ENCODE measurements around the gene SLC22A5. TPM values are rescaled to one million over a fixed set of nuclear protein-coding genes. Genes with fewer than 3 reads are reported as not detected.

The SLC22A5 gene
- total RNA-seq, 1 experiment from 2014 or later, result 6.9 TPM

DNA sequence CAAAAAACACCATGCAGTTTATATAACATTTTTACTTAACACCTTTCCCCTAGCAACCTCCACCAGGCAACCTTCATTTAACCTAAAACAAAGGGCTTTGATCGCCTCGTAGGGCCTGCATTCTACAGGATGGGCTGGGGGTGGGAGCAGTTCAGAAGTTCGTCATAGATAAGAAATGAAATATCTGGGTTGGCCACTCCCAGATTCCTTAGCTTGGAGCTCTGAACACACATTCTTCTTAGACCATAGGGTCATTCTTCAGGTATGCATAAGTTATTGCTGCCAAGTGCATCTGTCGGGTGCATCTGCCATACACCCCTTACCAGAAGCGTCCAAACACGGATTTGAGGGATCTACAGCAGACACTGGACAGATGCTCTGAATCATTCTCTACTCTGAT is 4.3 kb upstream of the SLC22A5 start:
- DNase-seq (ENCODE audit: low read depth), result peak; percentile 27

DNA sequence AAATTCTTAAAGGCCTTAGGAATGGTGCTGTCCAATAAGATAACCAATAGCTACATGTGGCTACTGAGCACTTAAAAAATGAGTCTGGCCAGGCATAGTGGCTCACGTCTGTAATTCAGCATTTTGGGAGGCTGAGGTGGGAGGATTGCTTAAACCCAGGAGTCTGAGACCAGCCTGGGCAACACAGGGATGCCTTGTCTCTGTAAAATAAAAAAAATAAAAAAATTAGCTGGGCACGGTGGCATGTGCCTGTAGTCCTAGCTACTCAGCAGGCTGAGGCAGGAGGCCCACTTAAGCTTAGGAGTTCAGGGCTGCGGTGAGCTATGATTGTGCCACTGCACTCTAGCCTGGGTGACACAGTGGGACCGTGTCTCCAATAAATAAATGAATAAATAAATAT is 1.3 kb upstream of the SLC22A5 start:
- no peak for DNase-seq (ENCODE audit: low read depth)

DNA sequence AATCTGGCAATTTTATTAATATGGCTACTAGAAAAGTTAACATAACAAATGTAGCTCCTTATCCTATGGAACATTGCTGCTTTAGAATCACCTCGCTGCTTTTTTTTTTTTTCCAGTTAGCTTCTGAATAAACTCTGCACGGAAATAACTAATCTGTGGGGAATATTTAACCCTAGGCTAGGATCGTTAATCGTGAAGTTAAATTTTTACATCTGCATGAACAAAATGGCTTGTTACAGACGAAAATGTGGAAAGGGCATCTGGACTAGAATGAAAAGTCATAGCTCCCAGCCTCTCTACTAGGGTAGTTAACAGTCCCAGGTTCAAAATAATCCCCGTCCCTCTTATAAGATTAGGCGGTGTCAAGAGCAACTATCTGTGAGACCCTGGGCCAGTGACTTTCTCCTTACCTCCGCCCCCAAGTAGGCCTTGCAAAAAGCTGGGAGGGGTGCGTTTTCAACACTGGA is 470 bp upstream of the SLC22A5 start:
- no peak for DNase-seq (ENCODE audit: low read depth)

DNA sequence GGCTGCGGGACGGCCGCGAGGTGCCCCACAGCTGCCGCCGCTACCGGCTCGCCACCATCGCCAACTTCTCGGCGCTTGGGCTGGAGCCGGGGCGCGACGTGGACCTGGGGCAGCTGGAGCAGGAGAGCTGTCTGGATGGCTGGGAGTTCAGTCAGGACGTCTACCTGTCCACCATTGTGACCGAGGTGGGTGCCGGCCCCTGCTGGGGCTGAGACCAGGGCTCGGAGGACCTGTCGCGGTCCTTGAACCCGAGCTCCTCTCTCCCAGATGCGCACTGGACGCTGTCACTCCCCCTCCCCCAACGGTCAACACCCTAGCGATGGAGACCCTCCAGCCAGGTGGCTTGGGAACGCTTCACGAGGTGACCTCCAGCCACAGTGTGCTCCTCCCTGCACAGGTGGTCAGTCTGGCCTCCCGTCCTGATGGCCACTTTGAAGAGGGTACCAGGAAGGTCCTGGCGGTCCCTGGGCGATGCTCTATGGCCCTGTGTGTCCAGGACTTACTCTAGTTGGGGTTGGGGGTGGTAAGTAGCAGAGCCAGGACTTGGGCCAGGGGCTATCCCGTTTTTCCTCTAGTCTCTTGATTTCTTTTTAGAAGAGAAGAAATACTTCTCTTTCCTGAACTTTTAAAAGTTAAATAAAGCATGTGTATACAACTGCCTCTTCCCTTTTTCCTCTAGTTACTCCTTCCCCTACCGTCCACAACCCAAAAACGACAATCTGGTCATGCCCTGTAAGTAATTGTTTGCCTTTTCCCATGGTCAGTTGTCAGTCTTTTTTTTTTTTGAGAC is 866 bp downstream of the SLC22A5 start:
- no peak for DNase-seq (ENCODE audit: low read depth)

DNA sequence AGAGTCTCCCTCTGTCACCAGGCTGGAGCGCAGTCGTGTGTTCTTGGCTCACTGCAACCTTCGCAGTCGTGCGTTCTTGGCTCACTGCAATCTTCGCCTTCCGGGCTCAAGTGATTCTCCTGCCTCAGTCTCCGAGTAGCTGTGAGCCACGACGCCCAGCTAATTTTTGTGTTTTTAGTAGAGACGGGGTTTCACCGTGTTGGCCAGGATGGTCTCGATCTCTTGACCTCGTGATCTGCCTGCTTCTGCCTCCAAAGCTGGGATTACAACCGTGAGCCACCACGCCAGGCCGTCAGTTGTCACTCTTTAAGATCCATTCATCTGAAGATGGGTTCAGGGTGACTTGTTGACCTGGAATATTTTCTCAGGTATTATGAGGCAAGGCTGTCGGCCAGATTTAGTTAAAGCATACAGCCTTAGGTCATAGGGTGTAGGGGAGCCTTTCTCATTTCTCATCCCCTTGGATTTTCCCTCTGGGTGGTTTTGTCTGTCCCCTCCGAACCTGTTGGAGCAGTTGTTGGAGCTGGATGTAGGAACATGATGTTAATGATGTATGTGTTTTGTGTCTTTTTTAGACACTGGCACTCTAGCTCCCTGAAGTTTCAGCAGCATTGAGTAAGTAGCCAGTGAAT is 1.6 kb downstream of the SLC22A5 start:
- no peak for DNase-seq (ENCODE audit: low read depth)

DNA sequence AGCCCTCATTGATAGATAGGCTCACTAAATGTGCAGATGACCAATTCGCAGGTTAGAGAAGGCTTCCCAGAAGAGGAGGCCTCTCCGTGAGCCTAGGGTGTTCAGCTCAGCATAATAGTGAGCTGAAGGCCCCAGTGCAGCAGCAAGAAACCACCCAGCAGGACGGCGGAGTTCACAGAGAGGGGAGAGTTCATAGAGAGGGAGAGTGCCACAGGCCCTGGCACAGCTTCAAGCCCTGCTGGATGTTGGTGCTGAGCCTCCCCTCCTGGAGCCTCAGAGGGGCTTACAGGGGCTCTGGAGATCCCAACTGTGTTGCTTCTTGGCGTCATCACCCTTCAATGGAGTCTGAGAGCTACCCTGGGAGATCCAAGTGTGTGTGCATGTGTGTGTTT is 2.1 kb downstream of the SLC22A5 start:
- DNase-seq (ENCODE audit: low read depth), result no peak

DNA sequence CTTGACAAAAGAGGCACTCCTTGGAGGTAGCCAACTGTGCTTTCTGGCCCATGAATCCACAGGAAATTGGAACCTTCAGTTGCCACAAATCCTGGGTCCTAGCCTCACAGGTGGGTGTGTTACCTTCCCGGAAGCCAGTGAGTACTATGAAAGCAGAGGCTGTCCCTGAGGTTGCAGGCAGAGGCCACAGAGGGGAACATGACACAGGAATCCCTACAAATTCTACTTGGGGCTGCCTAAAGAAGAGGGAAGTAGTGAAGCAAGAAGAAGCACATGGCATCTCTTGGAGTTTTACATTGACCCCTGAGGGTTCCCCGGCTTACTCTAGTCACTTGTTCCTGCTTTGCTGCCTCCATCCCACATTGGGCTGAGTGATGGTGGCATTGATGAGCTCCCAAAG is 2.6 kb downstream of the SLC22A5 start:
- DNase-seq (ENCODE audit: low read depth), result no peak

DNA sequence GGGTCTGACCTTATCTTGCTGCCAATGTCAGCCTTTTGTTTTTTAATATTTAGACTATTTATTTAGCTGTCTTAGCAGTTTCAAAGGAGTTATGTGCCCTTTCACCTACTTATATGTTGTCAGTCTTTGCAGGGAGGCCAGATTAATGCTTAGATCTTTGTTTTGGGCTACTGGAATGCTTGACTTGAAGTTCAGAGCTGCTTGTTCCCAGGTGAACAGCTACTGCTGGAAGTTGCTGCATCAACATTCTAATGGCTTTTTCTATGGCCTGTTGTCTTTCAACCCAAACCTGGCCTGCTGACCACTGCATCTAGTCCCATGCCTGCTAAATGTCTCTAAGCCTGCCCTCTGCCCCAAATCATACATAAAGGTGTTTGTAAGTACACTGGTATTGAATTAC is 3.0 kb downstream of the SLC22A5 start:
- no peak for DNase-seq (ENCODE audit: low read depth)

DNA sequence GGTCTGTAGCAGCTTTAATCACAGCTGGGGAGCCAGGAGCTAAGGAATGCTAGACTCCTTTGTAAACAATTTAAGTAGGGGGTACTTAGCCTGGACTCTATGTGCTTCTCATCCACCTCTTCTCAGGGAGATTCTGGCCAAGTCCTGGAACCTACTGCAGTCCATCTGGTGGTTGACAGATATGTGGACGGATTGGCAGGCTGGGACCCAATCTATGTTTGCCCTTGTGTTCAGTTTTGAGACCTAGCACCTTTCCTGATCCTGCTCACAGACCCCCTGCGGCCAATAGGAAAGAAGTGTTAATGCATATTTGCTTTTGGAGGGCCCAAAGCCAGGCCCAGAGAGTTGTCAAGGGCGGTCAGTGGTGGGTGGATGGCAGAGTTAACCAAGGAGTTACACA is 6.4 kb downstream of the SLC22A5 start:
- no peak for DNase-seq (ENCODE audit: low read depth)

DNA sequence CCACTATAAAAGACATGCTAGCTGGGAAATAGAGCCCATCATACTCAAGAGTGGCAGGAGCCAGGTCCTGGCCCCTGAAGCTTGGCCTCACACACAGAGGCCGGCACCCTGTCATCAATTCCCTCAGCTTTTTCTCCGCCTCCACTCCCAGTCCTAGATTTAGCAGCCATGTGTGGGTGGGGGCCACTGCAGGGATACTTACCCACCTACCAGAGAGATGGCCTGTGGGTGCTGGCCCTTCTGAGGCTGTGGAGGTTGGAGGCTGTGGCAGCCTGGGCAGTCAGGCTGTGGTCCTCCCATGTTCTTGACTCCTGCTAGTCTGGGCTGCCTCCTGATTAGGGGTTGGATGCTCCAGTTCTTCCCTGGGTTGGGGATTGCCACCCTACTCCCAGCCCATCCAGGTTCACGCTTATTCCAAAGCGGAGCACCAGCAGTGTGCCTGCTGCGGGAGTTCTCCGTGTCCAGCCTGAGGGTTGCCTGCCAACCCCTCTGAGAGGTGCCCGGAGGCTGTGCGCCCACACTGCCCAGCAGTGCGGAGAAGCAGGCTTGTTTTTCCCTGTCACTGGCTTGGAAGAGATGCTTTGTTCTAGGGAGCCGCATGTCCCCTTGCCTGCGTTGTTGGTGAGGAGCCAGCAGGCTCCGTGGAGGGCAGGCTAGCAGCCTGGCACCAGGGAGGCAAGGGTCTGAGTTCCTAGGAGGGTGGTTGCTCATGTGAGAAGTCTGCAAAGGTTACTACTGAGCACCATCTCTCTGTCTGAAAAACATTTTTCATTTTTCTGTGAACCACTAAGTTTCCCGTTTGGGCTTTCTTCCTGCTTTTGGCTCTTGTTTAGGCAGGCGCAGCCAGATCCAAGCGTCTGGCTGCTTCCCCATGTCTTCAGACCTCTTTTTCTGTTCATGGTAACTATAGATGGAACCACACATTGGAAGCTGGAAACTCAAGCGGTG is 7.5 kb downstream of the SLC22A5 start:
- no peak for DNase-seq (ENCODE audit: low read depth)

DNA sequence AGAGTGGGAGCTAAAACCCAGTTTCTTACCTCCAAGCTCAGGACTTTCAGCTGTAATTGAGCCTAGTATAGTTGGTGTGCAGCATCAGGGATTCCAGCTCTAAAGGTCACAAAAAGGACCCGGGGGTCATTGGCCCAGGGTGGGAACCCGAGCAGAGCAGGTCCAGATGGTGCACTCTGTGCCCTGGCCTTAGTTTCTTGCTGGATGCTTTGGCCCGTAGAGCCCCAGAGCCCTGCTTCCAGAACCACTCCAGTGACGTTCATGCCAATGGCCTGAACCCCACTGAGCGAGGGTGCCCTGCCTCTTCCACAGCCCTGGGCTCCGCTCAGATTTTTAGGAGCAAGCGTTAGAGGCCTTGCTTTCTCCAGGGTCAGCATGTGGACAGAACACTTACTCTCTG is 8.2 kb downstream of the SLC22A5 start:
- DNase-seq (ENCODE audit: low read depth), result no peak

DNA sequence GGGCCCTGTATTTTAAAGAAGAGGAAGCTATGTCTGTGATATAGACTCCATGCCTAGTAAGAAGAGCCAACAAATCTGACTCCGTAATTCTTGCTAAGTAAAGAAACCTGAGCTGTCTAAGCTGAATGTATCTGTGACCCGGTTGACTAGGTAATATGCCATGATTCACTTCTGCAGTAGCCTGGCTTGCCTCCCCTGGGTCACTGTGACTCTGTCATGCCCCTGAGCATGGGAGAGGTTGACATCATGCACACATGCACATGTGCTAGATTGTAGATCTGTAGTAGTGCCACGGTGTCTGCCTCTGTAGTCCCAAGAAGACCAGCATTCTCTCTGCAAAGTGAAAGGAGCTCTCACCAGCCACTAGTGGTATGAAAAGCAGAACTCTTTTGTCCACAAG is 9.1 kb downstream of the SLC22A5 start:
- peak; percentile 67 for DNase-seq (ENCODE audit: low read depth)

DNA sequence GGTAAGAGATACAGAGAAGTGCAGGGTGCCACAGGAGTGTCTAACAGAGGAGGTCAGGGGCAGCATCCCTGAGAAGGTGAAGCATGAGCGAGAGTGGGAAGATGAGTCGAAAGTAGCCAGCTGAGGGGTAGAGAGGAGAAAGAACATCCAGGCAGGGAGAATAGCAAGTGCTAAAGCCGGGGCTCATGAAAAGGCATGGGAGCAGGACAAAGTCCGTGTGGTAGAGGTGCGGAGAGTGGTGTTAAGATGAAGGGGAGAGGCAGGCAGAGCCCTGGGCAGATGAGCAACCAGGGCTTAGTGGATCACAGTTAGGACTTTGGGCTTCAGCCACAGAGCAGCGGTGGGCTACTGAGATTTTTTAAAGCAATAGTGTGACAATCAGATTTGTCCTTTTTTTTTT is 10.5 kb downstream of the SLC22A5 start:
- DNase-seq (ENCODE audit: low read depth), result no peak

DNA sequence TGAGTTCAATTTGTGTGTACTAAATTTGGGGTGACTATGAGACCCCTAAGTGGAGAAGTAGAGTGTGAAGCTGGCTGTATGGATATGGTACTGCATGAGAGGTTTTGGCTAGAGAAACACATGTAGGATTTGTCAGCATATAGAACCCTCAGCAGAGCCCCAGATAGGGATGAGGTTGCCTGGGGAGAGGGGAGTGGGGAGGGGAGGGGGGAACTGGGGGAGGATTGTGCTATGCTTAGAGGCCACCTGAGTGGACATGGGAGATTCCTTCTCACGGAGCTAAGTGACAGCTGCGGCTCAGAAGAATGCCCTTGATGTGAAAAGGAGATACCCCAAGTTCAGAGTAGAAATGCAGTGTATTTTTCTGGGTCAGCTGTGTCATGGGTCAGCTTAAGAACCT is 11.2 kb downstream of the SLC22A5 start:
- no peak for DNase-seq (ENCODE audit: low read depth)

DNA sequence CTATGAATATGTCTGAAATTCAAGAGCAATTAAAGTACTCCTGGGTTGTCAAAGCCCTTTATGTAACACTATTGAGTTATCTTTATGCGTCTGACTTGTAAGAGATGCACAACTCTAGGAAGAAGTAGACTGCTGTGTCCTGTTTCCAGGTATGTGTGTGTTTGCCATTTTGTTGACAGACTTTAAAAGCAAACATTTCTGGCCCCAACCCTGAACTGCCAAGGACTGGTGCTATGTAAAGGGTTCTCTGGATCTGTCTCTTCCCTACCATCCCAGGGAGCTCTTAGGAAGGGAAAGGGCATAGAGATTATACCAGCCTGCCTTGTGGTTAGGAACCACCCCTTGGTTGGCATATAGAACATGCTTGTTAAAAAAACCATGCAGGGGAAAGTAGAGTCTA is 12.1 kb downstream of the SLC22A5 start:
- DNase-seq (ENCODE audit: low read depth), result no peak

DNA sequence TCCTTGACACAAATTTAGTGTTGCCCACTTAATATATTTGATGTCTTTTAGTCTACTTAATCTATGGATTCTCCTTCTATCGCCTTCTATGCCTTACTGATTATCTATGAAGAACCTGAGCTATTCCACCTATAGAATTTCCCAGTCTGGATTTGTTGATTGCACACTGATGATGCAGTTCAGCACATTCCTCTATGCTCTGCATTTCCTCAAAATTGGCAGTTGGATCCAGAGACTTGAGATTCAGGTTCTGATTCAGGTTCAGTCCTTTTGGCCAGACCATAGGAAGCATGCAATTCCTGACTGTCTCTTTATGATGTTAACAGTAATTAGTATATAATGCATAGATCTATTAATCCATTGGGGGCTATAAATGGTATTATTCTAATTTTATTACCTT is 13.8 kb downstream of the SLC22A5 start:
- no peak for DNase-seq (ENCODE audit: low read depth)

DNA sequence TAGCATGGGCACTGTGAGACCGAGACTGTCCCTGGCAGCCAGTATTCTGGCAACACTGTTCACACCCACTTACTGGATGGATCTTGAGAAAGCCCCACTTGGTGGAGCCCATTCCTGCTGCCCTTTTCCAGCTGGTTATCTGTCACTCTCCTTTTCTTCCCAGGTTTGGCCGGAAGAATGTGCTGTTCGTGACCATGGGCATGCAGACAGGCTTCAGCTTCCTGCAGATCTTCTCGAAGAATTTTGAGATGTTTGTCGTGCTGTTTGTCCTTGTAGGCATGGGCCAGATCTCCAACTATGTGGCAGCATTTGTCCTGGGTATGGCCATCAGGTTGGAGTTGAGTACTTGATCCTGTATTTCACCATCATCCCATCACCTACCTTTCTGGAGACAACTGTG is 14.5 kb downstream of the SLC22A5 start:
- no peak for DNase-seq (ENCODE audit: low read depth)

DNA sequence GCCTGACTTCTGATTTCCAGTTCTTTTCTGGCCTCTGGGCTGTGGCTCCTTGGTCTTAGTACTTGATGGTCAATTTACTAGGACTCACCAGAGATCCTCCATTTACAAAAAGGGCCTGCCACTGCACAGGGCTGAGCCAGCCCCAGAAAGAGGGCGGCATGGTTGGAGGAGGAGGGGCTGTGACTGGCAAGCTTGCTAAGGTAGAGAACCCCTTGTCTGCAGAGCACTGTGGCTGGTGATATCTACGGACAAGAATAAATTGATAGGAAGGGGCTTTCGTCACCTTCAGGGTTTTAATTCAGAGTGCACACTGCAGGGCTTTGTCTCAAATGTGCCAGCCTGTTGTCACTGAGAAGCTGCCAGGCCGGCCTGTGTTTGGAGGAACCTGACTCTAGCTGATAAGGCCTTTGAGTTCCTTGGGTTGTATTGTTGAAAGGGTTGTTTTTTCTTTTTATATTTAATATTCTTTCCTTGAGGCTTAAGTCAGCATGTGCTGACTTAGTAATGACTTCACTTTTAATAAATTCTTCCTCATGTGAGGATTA is 15.1 kb downstream of the SLC22A5 start:
- DNase-seq (ENCODE audit: low read depth), result no peak

DNA sequence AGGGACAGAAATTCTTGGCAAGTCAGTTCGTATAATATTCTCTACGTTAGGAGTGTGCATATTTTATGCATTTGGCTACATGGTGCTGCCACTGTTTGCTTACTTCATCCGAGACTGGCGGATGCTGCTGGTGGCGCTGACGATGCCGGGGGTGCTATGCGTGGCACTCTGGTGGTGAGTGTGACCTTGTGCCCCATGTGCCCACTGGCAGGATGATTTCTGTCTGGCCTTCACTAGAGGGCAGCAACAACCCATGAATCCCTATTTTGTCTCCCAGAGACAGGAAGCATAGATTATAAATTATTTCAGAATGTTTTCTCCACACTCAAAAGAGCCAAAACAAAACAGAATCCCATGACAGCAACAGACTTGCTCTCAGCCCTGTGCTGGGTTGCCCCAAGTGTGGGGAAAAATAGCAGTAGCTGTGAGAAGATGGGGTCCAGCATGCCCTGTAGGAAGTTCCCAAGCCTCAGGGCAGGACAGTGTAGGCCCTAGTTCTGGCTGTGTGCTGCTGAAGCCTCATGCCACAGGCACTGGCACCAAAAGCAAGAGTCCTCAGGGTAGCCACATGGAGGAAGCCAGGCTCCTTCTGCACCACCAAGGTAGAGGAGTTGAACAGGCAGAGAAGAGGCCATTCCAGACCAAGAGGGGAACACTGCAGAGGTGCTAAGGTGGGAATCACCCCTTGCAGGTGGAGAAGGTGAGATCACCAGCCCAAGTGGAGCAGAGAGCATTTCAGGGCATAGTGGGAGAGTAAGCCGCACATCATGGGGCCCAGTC is 16.0 kb downstream of the SLC22A5 start:
- DNase-seq (ENCODE audit: low read depth), result peak; percentile 75

DNA sequence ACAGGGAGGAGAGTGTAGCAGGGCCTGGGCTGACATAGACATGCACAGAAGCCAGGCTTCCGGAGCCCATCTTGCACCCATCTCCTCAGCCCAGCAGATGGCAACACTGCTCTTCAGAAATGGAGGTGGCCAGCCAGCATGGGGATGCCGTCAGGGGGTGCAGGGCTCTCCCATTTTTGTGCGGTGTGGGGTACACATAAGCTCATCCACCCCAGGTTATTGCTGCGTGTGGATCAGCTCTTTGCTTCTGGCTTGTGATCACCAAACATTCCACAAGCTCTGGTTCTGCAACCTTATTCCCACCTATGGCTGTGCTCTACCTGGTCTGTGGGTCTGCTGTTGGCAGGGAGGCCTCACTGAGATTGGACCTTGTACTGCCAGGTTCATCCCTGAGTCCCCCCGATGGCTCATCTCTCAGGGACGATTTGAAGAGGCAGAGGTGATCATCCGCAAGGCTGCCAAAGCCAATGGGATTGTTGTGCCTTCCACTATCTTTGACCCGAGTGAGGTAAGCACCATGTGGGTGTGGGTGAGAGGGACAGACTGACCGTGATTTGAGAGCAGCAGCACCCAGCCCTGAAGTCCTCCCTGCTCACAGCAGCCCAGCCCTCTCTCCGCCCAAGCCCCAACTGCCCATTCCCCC is 17.3 kb downstream of the SLC22A5 start:
- peak; percentile 87 for DNase-seq (ENCODE audit: low read depth)

DNA sequence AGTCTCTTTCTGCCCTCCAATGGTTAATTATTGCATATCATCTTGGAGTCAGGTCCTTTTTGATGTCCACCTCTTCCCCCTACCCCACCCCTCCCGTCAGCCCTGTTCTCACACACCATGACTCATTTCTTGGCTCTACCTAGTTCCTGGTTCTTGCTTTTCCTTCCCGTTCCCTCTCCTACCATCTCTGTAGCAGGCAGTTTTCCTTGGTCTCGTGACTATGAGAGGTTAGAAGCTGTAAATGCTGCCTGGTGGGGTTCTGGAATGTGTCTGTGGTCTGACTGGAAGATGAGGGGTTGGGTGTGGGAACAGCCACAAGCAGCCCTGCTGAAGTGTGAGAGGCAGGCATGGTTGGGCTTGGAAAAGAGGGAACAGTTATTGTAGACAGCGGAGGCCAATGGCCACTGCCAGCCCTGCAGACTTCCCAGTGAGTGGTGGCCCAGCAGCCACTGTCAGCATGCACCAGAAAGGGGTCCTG is 18.2 kb downstream of the SLC22A5 start:
- peak; percentile 98 for DNase-seq (ENCODE audit: low read depth)
